ENCODE measurements around the gene PCK2.

GRCh38 chr14:24062216-24062980 is 31.7 kb upstream of the PCK2 start:
- TF ChIP-seq ESRRA (IDR thresholded peaks at IDR 0.05; ENCODE audit: borderline replicate concordance, low read length) (no peak), POLR2A (IDR thresholded peaks at IDR 0.05; ENCODE audit: low read length) (no peak), GATA3 (IDR thresholded peaks at IDR 0.05; ENCODE audit: borderline replicate concordance) (no peak), RFX5 (IDR thresholded peaks at IDR 0.05) (no peak), RAD21 (conservative IDR thresholded peaks at IDR 0.05 in 1 of 2, IDR thresholded peaks at IDR 0.05 in 1 of 2) (no peak), KDM1A (IDR thresholded peaks at IDR 0.05; ENCODE audit: low read depth) (no peak), HDAC2 (IDR thresholded peaks at IDR 0.05) (no peak), SMC3 (IDR thresholded peaks at IDR 0.05) (no peak)
- TF ChIP-seq, protein P1, sequence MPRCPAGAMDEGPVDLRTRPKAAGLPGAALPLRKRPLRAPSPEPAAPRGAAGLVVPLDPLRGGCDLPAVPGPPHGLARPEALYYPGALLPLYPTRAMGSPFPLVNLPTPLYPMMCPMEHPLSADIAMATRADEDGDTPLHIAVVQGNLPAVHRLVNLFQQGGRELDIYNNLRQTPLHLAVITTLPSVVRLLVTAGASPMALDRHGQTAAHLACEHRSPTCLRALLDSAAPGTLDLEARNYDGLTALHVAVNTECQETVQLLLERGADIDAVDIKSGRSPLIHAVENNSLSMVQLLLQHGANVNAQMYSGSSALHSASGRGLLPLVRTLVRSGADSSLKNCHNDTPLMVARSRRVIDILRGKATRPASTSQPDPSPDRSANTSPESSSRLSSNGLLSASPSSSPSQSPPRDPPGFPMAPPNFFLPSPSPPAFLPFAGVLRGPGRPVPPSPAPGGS (IDR thresholded peaks at IDR 0.05): no peak
- TF ChIP-seq, protein P2, sequence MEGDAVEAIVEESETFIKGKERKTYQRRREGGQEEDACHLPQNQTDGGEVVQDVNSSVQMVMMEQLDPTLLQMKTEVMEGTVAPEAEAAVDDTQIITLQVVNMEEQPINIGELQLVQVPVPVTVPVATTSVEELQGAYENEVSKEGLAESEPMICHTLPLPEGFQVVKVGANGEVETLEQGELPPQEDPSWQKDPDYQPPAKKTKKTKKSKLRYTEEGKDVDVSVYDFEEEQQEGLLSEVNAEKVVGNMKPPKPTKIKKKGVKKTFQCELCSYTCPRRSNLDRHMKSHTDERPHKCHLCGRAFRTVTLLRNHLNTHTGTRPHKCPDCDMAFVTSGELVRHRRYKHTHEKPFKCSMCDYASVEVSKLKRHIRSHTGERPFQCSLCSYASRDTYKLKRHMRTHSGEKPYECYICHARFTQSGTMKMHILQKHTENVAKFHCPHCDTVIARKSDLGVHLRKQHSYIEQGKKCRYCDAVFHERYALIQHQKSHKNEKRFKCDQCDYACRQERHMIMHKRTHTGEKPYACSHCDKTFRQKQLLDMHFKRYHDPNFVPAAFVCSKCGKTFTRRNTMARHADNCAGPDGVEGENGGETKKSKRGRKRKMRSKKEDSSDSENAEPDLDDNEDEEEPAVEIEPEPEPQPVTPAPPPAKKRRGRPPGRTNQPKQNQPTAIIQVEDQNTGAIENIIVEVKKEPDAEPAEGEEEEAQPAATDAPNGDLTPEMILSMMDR (IDR thresholded peaks at IDR 0.05): no peak

Measured in A549 (cell line).